ENCODE data around the gene LRRC4C.

Gene LRRC4C

DNA sequence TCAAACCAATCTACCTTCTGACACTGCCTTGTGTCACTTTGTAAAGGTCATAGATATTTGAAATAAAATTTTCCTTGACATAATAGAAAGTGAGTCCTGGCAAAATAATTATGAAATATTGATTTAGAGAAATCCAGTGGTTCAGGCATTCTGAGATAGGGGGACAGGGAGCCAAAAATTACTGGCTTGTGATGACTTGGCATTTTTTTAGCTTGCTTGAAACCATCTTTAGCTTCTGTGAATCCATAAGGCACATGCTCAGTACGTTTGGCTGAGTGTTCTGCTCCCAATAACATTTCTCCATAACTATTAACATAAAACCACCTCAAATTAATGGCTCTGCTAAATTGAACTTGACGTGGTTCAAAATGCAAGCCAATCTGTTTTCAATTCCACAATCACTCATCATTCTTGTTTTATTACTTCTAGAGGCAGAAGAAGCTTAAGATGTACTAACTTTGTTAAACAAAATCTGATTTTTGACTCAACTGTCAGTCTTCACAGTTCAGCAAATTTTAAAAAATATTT, 209.0 kb downstream of the LRRC4C start:
- no peak for DNase-seq (ENCODE audit: low read depth)

GRCh38 chr11:41247621-41248020, 211.8 kb downstream of the LRRC4C start:
- DNase-seq (ENCODE audit: low read depth): no peak

DNA sequence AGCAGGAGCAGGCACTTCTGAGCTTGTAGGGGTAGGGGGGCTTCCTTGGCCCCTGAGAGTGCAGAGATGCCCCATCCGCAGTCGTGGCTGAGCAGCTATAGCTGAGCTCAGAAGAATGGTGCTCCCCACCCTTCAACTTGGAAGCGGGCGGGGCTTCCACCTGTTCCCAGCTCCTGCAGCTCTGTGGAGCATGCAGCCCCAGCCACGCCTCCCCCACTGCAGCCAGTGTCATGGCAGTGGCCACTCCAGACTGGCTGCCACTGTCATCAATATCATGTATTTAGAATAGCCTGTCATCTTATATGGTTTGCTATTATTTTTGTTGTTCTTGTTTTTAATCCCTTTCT, 213.1 kb downstream of the LRRC4C start:
- no peak for DNase-seq (ENCODE audit: low read depth)

DNA sequence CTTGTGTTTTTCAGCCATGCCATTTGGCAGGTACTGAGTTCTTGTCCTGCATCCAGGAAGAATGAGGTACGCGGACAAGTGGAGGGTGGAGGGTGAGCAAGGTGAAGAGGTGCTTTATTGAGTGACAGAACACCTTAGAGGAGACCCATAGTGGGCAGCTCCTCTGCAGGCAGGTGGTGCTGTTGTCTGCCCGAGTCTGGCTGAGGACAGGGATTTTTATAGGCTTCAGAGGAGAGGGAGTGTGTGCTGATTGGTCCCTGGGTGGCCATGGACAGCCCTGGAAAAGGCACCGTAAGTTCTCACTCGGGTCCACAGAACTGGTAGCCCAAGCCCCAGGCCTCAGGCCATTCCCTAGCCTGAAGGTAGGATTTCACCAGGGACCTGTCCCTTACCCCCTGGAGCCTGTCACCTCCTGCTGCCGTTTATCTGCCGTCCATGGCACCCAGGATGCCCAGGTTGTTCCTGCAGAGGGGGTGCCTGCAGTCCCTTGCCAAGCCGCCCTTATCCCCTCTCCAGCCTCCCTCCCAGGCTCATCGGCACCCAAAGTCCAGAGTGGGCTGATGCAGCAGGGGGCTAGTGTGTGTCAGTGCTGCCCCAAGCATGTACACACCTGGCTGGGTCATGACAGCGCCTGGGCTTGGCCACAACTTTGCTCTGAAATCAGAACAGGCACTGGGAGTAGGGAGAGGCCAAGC, 213.6 kb downstream of the LRRC4C start:
- DNase-seq (ENCODE audit: low read depth): no peak

GRCh38 chr11:41245184-41245583, 214.3 kb downstream of the LRRC4C start:
- no peak for DNase-seq (ENCODE audit: low read depth)

GRCh38 chr11:41237382-41237781, 222.1 kb downstream of the LRRC4C start:
- DNase-seq (ENCODE audit: low read depth): no peak

DNA sequence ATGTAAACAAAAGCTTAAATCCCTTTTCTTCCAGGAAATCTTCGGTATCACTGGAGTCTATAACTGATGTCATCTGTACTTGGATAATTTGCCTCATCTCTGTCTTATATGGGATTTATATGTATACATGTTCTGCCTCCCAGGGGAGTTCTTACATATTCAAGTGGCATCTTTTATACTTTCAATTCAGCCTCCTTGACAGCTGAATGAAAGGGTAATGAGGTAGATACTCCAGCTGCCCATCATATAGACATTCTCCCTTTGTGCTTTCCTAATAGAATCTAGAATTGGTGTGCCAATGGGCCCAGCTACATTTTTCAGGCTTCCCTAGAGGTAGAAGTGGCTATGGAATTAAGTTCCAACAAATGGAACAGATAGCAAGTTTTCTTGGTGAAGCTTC, 223.8 kb downstream of the LRRC4C start:
- no peak for DNase-seq (ENCODE audit: low read depth)

DNA sequence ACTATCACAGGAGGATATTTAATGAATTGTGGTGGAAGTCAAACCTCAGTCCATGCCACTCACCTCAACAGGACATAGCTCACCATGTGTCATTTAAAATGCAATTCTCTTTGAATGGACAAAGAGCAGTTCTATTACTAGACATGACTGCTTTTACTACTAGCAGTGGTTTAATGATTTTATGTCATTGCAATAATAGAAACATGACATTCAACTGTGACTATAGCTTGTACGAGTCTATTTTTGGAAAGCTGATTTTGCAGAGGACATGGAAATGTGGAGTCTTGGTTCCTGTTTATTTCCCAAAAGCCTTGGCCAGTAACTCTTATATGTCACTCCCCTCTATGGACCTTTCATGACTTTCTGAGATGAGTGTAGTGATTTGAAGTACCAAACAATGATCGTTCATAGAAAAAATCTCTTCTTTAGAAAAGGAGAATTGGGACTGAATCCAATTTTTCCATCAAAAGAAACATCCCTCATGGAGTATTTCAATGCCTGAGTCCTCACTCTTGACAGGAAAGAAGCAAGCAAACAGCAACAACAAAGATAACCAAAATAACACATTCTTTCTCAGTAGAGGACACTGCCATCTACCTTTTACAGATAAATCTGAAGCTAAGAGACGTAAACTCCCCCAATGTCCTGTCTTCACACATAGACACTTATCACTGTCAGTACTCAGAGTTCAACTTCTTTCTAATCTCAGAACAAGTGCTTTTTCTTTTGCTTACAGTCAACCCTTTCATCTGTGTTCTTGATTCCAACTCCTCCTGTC, 233.4 kb downstream of the LRRC4C start:
- no peak for DNase-seq (ENCODE audit: low read depth)

DNA sequence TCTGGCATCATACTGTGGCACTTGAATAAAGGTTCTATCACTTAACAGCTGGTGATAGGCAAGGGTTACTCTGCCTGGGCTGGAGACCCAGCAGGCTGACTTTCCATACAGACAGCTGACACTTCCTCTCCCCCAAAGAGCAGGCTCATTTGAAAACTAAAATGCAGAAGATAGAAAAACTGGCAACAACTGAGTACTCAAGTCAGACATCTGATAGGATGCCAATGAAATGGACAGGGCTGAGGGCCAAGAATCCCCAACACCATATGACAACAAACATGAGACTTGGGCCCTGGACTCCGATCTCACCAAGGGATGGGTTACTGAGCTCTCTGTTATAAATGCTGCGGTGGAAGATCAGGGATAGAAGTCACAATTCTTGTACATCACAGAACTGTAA, 237.2 kb downstream of the LRRC4C start:
- no peak for DNase-seq (ENCODE audit: low read depth)

DNA sequence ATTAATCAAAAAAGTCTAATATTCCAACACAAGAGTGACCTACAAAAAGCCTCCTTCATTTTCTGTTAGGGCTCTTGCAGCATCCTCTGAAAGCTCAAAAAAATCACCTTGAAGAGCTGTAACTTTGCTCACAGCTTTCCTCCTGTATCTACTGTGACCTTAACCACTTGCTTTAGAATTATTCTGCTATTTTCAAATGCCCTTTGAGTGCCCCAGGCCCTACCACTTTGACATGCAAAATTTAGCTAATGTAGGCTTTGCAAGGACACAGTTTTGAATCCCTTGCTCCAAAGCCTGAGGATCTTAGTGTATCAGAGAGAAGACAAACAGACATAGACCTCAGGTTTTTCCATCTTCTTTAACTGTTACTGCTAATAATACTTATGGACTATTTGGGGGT, 253.1 kb downstream of the LRRC4C start:
- DNase-seq (ENCODE audit: low read depth): no peak

DNA sequence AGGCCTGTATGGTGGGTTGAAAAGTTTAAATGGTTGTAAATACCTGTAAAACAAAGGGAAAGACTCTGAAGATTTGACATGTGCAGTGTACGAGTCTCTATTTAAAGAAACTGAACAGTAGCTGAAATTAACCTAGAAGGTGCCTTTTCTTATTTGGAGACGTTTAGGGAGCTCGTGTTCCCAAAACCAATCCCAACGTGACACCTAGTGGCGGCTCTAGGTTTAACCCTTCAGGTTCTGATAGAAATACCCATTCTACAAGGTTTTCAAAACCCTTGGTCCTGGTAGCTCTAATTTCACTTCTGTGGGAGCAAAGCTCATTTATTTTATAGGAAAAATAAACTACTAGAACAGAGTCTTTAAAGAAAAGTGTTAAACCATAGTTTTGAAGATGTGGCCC, 258.3 kb downstream of the LRRC4C start:
- no peak for DNase-seq (ENCODE audit: low read depth)

GRCh38 chr11:41190437-41191082, 268.9 kb downstream of the LRRC4C start:
- no peak for DNase-seq (ENCODE audit: low read depth)

DNA sequence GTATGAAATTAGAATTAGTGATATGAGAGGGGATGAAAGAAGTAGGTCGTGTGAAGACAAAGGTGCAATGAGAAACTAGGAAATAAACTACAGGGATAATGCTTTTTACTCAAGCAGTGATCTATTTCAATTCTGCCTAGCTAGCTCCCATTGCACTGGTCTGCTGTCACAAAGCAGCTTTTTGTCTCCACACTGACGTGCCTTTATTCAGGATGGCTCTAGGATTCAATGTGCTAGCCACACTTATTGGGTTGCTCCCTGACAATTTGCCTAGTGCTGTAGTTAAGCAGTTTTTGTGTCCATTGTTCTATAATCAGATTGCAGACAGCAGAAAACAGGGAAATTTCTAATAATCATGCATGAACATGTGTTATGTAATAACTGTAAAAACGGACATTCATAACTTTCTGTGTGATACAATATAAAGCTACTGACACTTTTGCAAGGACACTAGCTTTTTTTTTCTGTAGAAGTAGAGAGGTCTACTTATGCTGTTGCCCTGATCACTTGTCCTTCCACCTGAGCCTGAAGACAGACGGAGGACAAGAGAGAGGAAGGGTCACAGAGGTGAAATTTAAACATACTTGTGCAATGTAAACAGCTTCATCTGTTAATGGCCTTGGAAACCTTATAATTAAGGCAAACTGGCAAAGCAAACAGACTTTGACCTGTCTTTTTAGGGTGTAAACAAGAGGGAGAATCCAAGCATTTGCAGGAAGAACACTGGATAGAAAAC, 269.6 kb downstream of the LRRC4C start:
- DNase-seq (ENCODE audit: low read depth): no peak

GRCh38 chr11:41177791-41178190, 281.7 kb downstream of the LRRC4C start:
- no peak for DNase-seq (ENCODE audit: low read depth)

DNA sequence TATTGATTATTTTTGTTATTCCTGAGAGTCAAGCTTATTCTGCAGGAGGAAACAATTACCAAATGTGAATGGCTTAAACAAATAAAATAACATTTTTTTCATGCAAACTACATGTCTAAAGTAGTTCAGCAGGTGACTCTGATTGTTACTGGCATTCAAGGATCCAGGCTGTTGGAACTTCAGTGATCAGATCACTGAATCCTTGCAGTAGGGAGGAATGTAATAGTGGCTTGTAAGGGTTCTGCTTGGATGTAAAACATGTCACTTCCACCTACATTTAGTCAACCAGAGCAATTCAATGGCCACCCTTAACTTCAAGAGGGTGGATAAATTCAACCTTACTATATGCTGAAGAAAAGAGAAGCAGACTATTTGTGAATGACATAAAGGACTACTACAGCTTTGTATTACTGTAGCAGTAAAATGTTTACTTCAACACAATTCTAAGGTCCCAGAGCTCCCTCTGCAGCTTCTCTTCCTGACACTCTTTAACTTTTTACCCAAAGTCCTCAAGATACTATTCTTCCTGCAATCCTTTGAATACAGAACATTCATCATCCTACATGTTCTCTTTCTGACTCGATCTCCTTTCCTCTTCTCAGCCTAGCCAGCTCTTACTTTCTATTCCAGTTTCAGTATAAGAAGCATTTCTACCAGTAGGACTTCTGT, 284.0 kb downstream of the LRRC4C start:
- DNase-seq (ENCODE audit: low read depth): no peak

DNA sequence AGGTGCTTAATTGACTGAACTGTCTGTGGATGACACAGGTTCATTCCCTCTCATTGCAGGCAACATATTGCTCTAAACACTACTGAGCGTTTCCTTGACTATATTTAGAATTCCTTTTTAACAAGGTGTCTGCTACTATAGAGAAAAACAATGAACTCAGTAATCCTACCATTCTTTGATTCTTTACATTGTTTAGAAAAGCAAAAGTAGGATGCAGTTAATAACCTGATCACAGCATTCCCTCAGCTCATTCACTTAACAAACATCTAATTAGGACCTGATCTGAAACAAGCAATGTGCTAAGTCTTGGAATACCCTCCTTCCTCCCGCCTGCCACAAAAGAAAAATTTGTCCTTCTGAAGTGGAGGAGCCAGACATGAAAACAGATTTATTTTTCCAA, 313.1 kb downstream of the LRRC4C start:
- DNase-seq (ENCODE audit: low read depth): no peak

- no peak for DNase-seq (ENCODE audit: low read depth)
These were observed 314.0 kb downstream of the LRRC4C start for GRCh38 chr11:41145420-41145819.

GRCh38 chr11:41134971-41135370, 324.5 kb downstream of the LRRC4C start:
- no peak for DNase-seq (ENCODE audit: low read depth)

GRCh38 chr11:41133023-41133422, 326.4 kb downstream of the LRRC4C start:
- no peak for DNase-seq (ENCODE audit: low read depth)

DNA sequence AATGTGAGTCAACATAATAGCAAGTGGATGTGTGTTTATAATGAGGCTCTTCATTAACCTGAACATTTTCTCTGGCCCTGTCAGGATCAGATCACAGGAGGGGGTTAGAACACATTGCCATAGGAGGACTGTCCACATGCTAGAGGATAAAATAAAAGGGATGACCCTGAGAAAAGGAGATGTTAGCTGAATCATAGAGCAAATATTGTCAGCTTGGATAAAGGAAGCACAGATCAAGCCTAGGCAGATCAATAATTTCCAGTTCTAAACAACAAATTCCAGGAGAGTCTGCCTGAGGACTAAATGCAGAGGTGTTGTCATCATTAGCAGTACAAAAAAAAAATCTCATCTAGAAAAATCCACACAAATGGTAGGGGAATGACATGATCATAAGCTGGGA, 337.9 kb downstream of the LRRC4C start:
- no peak for DNase-seq (ENCODE audit: low read depth)

GRCh38 chr11:41119484-41119883, 340.0 kb downstream of the LRRC4C start:
- DNase-seq (ENCODE audit: low read depth): no peak

DNA sequence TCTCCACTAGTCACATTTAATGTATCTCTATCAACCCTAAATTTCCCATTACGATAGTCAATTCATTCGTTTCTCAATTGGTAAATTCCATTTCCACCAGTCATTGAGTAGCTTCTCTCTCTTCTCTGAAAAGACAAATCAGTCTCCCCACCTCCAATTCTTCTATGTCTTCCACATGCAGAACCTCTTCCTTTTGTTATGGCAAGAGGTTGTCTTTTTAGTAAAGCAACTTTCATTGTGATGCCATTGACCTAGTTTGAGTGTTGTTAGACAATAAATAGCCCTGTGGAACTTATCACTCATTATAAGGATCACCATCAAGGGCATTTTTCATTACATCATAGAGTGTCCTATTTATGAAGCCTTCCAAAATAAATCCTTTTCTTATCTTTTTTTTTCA, 340.9 kb downstream of the LRRC4C start:
- no peak for DNase-seq (ENCODE audit: low read depth)
